ENCODE data around the gene PPME1.

Gene PPME1

DNA sequence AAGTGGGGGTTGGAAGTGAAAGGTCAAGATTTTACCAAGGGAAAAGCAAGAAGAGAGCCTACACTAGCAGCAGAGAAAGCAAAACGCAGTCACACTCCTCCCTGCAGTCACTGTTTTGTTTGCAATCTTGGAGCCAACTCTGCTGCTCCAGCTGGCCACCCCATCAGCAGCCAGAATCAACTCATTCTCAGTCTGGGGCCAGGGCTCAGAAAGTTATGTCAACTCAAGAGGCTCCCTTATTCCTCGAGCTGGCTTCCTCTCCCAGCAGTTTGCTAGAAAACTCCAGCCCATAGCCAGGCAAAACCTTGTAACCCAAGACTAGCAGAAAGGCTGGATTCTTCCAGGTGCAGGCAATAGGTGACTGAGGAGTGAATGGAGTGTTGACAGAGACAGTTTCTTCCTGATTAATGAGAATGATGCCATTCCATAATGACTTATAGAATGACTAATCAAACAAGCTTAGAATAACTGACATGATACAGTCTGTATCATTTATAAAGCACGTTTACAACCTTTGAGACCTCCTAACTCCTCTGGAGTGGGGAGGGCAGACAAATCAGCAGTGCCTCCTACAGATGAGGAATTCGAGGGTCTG is 87.0 kb downstream of the PPME1 start:
- H3K27ac ChIP-seq (ENCODE audit: extremely low read depth, low read depth, low read length), result no peak overlapping the region
- H3K36me3 ChIP-seq (ENCODE audit: control insufficient read depth in 2 of 2, insufficient read depth in 1 of 2, low read length in 2 of 2), result peaks cover 0 to 20% of the 10 kb centered on the region in 2 experiments; a peak in 1 of 3 replicates
- H3K9me3 ChIP-seq (ENCODE audit: control insufficient read depth, insufficient read depth, low read depth, low read length), result no peaks in the 10 kb centered on the region
- POLR2A ChIA-PET, result no interaction called here
- H3K4me3 ChIP-seq (ENCODE audit: low read depth, low read length), result no peak overlapping the region
- CTCF ChIA-PET, result interaction anchor here (1.1 to 10.0 kb wide), 3 partner anchors 9 to 294 kb away, joined by 4 to 221 read pairs (median 4); no protein-coding TSS in a partner anchor
- no peaks in the 10 kb centered on the region for H3K4me1 ChIP-seq (ENCODE audit: control insufficient read depth, insufficient read depth, low read length)
- TF ChIP-seq, protein P1, sequence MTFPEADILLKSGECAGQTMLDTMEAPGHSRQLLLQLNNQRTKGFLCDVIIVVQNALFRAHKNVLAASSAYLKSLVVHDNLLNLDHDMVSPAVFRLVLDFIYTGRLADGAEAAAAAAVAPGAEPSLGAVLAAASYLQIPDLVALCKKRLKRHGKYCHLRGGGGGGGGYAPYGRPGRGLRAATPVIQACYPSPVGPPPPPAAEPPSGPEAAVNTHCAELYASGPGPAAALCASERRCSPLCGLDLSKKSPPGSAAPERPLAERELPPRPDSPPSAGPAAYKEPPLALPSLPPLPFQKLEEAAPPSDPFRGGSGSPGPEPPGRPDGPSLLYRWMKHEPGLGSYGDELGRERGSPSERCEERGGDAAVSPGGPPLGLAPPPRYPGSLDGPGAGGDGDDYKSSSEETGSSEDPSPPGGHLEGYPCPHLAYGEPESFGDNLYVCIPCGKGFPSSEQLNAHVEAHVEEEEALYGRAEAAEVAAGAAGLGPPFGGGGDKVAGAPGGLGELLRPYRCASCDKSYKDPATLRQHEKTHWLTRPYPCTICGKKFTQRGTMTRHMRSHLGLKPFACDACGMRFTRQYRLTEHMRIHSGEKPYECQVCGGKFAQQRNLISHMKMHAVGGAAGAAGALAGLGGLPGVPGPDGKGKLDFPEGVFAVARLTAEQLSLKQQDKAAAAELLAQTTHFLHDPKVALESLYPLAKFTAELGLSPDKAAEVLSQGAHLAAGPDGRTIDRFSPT (tag by site-specific recombination; IDR thresholded peaks at IDR 0.05), result no peak
- TF ChIP-seq TCF7L2 (IDR thresholded peaks at IDR 0.05; ENCODE audit: borderline replicate concordance, low read depth, low read length) (no peak), ZNF664 (tag by site-specific recombination; IDR thresholded peaks at IDR 0.05) (no peak), ZNF549 (tag by site-specific recombination; IDR thresholded peaks at IDR 0.05) (no peak), ZSCAN16 (tag by site-specific recombination; IDR thresholded peaks at IDR 0.05) (no peak), RBAK (tag by site-specific recombination; IDR thresholded peaks at IDR 0.05) (no peak)
- TF ChIP-seq, protein P2, sequence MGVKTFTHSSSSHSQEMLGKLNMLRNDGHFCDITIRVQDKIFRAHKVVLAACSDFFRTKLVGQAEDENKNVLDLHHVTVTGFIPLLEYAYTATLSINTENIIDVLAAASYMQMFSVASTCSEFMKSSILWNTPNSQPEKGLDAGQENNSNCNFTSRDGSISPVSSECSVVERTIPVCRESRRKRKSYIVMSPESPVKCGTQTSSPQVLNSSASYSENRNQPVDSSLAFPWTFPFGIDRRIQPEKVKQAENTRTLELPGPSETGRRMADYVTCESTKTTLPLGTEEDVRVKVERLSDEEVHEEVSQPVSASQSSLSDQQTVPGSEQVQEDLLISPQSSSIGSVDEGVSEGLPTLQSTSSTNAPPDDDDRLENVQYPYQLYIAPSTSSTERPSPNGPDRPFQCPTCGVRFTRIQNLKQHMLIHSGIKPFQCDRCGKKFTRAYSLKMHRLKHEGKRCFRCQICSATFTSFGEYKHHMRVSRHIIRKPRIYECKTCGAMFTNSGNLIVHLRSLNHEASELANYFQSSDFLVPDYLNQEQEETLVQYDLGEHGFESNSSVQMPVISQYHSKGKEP (tag by site-specific recombination; IDR thresholded peaks at IDR 0.05), result no peak

DNA sequence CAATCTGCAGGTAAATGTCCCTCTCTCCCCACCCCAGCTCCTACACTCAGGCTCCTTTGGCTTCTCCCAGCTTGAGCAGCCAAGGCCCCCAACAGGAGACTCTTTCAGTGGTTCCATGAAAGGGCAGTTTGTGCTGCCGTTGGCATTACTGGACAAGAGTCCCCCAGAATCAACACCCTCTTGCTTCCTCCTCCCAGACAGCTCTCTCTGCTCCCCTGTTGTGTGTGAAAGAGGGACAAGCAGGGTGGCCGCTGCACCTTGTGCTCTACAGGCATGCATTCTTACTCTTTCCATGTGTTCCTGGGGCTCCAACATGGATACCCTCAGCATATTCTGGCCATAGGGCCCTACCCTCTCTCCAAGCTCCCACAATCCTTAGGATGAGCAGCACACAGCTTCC is 91.6 kb downstream of the PPME1 start:
- no peaks in the 10 kb centered on the region for H3K36me3 ChIP-seq (ENCODE audit: control insufficient read depth in 2 of 2, insufficient read depth in 1 of 2, low read length in 2 of 2)
- no peaks in the 10 kb centered on the region for H3K4me1 ChIP-seq (ENCODE audit: control insufficient read depth, insufficient read depth, low read length)
- POLR2A ChIA-PET, result no interaction called here
- CTCF ChIA-PET, result no interaction called here
- TF ChIP-seq ZNF214 (tag by site-specific recombination; IDR thresholded peaks at IDR 0.05; ENCODE audit: borderline replicate concordance) (no peak), ZNF280D (tag by site-specific recombination; IDR thresholded peaks at IDR 0.05) (no peak)
- H3K9me3 ChIP-seq (ENCODE audit: control insufficient read depth, insufficient read depth, low read depth, low read length), result no peaks in the 10 kb centered on the region
- no peak overlapping the region for H3K4me3 ChIP-seq (ENCODE audit: low read depth, low read length)
- H3K27ac ChIP-seq (ENCODE audit: extremely low read depth, low read depth, low read length), result no peak overlapping the region

GRCh38 chr11:74265256-74265655 is 94.2 kb downstream of the PPME1 start:
- 0 out of 2 replicates have a peak, but pooled peaks cover 3% of the 10 kb centered on the region for H3K4me1 ChIP-seq (ENCODE audit: control insufficient read depth, insufficient read depth, low read length)
- no peaks in the 10 kb centered on the region for H3K36me3 ChIP-seq (ENCODE audit: control insufficient read depth in 2 of 2, insufficient read depth in 1 of 2, low read length in 2 of 2)
- CTCF ChIA-PET, result interaction anchor here (0.9 to 1.0 kb wide), 3 partner anchors 14 to 184 kb away, joined by 3 read pairs; no protein-coding TSS in a partner anchor
- no peak overlapping the region for H3K4me3 ChIP-seq (ENCODE audit: low read depth, low read length)
- H3K9me3 ChIP-seq (ENCODE audit: control insufficient read depth, insufficient read depth, low read depth, low read length), result no peaks in the 10 kb centered on the region
- no peak for TF ChIP-seq ZNF362 (tag by site-specific recombination; IDR thresholded peaks at IDR 0.05)
- TF ChIP-seq ZNF155 (tag by site-specific recombination; IDR thresholded peaks at IDR 0.05), result no peak
- TF ChIP-seq ZNF626 (tag by site-specific recombination; IDR thresholded peaks at IDR 0.05), result no peak
- no peak for TF ChIP-seq ZNF707 (tag by site-specific recombination; IDR thresholded peaks at IDR 0.05)
- no peak for TF ChIP-seq ZNF211 (tag by site-specific recombination; IDR thresholded peaks at IDR 0.05; ENCODE audit: low read depth)
- POLR2A ChIA-PET, result no interaction called here
- H3K27ac ChIP-seq (ENCODE audit: extremely low read depth, low read depth, low read length), result no peak overlapping the region
